ENCODE data around the gene BAK1.
"Not testable (repeated sequence)": the region's sequence is repeated elsewhere in the genome, so short reads cannot be mapped to it uniquely, and the experiment has no call there.

BAK1 gene

DNA sequence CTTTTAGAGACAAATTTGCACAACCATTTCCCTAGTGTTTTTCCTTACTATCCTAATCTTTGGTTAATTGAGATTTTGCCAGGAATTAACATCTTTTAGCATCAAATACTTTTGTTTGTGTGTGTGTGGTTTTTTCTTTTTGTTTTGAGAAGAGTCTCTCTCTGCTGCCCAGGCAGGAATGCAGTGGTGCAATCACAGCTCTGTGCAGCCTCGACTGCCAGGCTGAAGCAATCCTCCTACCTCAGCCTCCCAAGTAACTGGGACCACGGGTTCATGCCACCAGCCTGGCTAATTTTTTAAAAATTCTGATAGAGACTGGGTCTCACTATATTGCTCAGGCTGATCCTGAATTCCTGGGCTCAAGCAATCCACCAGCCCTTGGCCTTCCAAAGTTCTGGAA lies 28.5 kb downstream of the BAK1 start:
- no peak for DNase-seq (ENCODE audit: low spot score)

DNA sequence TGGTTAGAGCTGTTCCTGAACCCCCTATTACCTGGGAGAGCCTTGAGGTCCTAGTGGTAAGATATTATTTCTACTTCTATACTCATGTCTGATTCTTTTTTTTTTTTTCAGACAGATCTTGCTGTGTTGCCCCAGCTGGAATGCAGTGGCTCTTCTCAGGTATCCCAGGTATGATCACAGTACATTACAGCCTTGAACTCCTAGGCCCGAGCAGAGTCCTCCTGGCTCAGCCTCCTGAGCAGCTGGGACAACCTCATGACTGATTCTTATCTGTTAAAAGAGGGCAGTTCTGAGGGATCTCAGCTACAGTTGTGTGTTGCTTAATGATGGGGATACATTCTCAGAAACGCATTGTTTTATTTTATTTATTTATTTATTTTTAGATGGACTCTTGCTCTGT lies 30.2 kb downstream of the BAK1 start:
- no peak for DNase-seq (ENCODE audit: low spot score)

DNA sequence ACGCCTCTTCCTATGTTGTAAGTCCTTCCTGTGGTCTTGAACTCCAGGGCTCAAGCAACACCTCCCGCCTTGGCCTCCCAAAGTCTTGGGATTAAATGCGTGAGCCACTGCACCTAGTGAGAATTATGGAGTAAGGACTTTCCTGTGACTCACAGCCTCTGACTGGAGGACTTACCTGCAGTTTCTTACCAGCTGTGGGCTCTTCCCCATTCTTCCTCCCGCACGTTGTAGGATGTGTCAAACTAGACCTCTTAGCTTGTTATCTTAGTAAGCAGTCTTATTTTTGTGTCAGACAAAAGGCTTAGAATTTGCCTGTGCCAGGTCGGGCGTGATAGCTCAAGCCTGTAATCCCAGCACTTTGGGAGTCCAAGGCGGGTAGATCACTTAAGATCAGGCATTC lies 30.9 kb downstream of the BAK1 start:
- no peak for DNase-seq (ENCODE audit: low spot score)

DNA sequence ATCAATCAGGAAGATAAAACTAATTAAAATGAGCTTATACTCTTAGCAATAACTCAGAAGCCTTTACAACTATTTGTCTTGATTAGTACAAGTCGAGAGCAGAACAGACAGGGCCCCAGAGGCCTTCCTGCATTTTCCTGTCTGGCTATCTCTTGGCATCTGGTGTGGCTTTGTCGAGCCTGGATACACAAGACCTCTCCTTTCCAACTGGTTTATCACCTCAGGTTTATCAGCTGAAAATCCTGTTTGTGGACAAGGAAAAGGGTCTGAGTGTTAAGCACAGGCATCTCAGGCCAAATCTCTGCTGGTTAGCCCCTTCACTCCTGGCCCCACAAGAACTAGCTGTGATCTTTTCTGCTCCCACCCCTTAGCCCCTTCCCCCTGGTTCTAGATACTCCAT lies 32.6 kb downstream of the BAK1 start:
- no peak for DNase-seq (ENCODE audit: low spot score)

- no peak for DNase-seq (ENCODE audit: low spot score)
Observed at GRCh38 chr6:33546766-33547165, 33.3 kb downstream of the BAK1 start.

DNA sequence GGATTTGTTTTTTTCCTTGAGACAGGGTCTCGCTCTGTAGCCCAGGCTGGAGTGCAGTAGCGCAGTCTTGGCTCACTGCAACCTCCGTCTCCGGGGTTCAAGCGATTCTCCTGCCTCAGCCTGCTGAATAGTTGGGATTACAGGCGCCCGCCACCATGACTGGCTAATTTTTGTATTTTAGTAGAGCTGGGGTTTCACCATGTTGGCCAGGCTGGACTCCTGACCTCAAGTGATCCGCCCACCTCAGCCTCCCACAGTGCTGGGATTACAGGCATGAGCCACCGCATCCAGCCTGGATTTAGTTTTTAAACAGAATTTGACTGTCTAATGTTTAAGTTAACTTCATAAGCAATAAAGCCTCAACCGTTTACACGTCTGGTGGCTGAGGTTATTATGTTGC lies 34.8 kb downstream of the BAK1 start:
- not testable (repeated sequence) for DNase-seq (ENCODE audit: low spot score)

DNA sequence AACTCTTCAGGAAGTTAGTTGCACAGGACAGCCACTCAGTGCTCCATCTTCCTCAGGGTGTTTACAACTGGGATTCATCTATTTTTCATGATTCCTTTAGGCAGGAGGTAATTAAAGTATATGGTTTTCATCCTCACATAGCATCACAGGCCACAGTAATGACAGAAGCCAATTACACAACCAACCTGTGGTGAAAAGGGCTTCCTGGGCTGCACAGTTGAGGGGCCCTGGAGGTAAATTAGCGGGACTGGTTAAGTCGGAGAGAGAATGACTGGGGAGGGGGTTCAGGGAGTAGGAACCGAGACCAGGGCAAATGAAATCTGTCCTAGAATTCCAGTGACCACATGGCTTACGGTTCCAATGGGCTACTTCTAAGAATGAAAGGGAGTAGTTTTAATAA lies 37.0 kb downstream of the BAK1 start:
- no peak for DNase-seq (ENCODE audit: low spot score)

DNA sequence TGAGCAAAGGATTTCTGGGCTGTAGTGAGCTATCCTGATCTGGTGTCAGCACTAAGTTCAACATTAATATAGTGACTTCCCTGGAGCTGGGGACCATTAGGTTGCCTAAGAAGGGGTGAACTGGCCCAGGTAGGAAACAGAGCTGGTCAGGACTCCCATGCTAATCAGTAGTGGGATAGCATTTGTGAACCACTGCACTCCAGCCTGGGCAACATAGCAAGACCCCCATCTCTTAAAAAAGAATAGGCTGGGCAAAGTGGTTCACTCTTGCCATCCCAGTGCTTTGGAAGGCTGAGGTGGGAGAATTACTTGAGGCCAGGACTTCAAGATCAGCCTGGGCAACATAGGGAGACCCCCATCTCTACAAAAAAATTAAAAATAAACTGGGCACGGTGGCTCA lies 39.3 kb downstream of the BAK1 start:
- DNase-seq (ENCODE audit: low spot score) = no peak

DNA sequence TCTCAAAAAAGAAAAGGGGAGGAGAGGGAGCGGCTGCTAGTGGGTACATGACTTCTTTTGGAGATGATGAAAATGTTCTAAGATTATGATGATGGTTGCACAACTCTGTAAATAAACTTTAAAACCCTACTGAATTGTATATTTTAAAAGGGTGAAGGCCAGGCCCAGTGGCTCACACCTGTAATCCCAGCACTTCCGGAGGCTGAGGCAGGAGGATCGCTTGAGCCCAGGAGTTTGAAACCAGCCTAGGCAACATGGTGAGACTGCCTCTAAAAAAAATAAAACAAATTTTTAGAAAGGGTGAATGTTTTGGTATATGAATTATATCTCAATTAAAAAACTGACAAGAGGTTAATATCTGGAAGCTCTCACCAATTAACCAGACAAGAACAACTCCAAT lies 45.4 kb downstream of the BAK1 start:
- DNase-seq (ENCODE audit: low spot score) = no peak

- DNase-seq (ENCODE audit: low spot score) = not testable (repeated sequence)
Observed at GRCh38 chr6:33533163-33533869, 46.8 kb downstream of the BAK1 start.

DNA sequence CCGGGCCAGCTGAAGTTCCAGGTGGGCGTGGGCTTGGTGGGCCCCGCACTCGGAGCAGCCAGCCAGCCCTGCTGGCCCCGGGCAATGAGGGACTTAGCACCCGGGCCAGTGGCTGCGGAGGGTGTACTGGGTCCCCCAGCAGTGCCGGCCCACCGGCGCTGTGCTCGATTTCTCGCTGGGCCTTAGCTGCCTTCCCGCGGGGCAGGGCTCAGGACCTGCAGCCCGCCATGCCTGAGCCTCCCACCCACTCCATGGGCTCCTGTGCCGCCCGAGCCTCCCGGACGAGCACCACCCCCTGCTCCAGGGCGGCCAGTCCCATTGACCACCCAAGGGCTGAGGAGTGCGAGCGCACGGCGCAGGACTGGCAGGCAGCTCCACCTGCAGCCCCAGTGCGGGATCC lies 47.6 kb downstream of the BAK1 start:
- DNase-seq (ENCODE audit: low spot score) = not testable (repeated sequence)

- DNase-seq (ENCODE audit: low spot score) = not testable (repeated sequence)
Observed at GRCh38 chr6:33530617-33531016, 49.5 kb downstream of the BAK1 start.
